Activated T-cell treated with anti-CD3 and anti-CD28 coated beads, Interleukin-2, amount 50 U/mL, for 4 hours (primary cell): ENCODE measurements around the gene SPANXA1. TPM values are rescaled to one million over a fixed set of nuclear protein-coding genes. Genes with fewer than 3 reads are reported as not detected.
"Not testable (repeated sequence)": the region's sequence is repeated elsewhere in the genome, so short reads cannot be mapped to it uniquely, and the experiment has no call there.

Experiments used
- ATAC-seq, 2 donors: fragments of 200-7000 bp; cut with Tn5 transposase; one replicate each; pipeline ENCODE4 v1.10.0; 2021
- DNase-seq: peaks from one replicate; pipeline ENCODE4 v3.0.0-alpha.2; 2020
- H3K27me3 Mint-ChIP-seq: one replicate; pipeline ENCODE4 v1.8.0; 2021; ENCODE audit warnings: low read depth, mixed read lengths
- H3K36me3 Mint-ChIP-seq: one replicate; pipeline ENCODE4 v1.8.0; 2022; ENCODE audit warnings: mixed read lengths; ENCODE audit not compliant: insufficient read depth
- H3K4me1 Mint-ChIP-seq: one replicate; pipeline ENCODE4 v1.8.0; 2021; ENCODE audit warnings: low read depth, mixed read lengths
- H3K4me3 Mint-ChIP-seq: one replicate; pipeline ENCODE4 v1.8.0; 2021; ENCODE audit warnings: mild to moderate bottlenecking, moderate library complexity, mixed read lengths
- H3K9me3 Mint-ChIP-seq: one replicate; pipeline ENCODE4 v1.8.0; 2021; ENCODE audit warnings: mixed read lengths
- total RNA-seq, 3 donors: library from RNA; stranded (reverse); gene quantifications; one replicate each; pipeline ENCODE4 v1.2.1, GENCODE V29; 2021

SPANXA1 gene, protein sequence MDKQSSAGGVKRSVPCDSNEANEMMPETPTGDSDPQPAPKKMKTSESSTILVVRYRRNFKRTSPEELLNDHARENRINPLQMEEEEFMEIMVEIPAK
- total RNA-seq: not detected

DNA sequence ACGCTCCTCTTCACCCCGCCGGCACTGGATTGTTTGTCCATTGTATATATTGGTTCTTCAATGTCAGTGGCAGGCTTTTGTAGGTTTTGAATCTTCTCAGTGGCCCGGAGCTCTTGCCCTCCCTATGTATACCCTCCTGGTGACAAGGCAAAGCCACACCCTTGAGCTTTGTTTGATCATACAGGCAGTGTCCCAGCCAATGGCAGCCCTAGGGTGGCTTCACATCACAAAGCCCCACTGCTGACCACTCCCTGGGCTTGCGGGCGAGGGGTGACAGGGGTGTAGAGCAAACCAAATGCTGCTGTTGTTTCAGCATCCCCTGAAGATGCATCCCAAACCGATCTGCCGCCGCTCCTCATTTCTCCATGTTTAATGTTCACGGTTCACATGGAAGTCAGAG, at the start of gene SPANXA1:
SPANXA1 (minus strand) TSS at position 101 of the 400 bp plus-strand sequence; CDS start at position 41, 60 bp downstream.
- H3K36me3 Mint-ChIP-seq, ATAC-seq, H3K9me3 Mint-ChIP-seq, DNase-seq, H3K4me1 Mint-ChIP-seq, H3K4me3 Mint-ChIP-seq, H3K27me3 Mint-ChIP-seq: not testable (repeated sequence)

DNA sequence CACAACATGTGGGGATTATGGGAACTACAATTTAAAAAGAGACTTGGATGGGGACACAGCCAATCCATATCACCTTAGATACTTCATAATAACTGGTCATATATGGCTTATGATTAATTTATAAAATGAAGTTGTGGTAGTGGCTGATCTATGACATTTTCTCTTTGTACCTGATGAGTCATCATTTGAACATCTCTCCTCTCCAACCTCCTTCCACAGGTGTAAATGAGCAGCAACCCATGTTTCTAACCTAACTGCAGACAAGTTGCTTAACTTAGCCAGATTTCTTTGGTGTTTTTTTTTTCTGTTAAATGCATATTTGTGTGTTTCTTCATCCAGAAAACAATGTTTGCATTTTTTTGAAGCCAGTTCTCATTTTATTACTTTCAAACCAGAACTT, 47.6 kb upstream of the SPANXA1 start:
- Mint-ChIP-seq H3K9me3 (peaks cover 4% of the 10 kb centered on the region), H3K4me1 (no peaks in the 10 kb centered on the region), H3K36me3 (no peaks in the 10 kb centered on the region), H3K4me3 (no peak overlapping the region), H3K27me3 (no peaks in the 10 kb centered on the region)
- DNase-seq: no peak
- ATAC-seq: no peak

DNA sequence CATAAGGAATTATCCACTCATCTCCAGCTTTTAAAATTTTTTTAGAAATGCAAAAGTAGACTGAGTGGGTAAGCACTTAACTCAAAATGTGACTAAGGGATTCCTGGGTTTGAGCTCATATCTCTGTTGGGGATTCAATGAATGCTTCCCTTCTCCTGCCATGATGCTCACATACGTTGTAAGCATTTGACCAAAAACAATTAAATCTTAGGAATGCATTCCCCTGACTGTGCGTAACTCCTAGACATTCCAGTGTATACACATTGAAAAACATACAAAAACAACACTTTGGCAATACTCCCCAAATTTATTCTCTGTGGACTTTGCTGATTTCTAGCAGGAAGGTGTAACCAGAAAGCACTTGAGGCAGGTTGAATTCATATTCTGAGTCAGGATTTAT, 34.8 kb upstream of the SPANXA1 start:
- Mint-ChIP-seq H3K9me3 (no peaks in the 10 kb centered on the region), H3K36me3 (no peaks in the 10 kb centered on the region), H3K4me1 (no peaks in the 10 kb centered on the region), H3K4me3 (no peak overlapping the region), H3K27me3 (no peaks in the 10 kb centered on the region)
- DNase-seq (no peak), ATAC-seq (no peak)

DNA sequence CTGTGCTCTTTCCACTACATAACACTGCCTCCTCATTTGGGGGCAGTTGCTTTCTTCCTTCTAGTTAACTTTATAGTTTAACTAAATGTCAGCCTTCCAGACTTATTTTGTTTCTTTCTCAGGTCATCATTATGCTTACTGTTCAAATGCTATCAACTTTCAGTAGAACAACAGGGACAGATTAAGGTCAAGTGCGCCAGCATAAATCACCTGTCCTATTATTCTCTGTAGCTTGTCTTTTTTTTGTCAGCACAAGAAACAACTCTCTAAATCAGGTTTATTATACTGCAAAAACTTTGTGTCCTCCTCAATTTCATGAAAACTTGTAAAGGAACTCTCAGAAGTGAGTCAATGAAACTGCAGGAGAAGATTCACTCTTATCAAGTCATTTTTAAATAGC, 24.6 kb upstream of the SPANXA1 start:
- H3K4me3 Mint-ChIP-seq: no peak overlapping the region

DNA sequence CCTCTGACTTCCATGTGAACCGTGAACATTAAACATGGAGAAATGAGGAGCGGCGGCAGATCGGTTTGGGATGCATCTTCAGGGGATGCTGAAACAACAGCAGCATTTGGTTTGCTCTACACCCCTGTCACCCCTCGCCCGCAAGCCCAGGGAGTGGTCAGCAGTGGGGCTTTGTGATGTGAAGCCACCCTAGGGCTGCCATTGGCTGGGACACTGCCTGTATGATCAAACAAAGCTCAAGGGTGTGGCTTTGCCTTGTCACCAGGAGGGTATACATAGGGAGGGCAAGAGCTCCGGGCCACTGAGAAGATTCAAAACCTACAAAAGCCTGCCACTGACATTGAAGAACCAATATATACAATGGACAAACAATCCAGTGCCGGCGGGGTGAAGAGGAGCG, 4.9 kb upstream of the SPANXA1 start, which contains the start of gene SPANXA2:
SPANXA2 (plus strand) TSS at position 301 of the 400 bp plus-strand sequence; CDS start at position 361, 60 bp downstream.
- H3K9me3 Mint-ChIP-seq, H3K4me3 Mint-ChIP-seq, DNase-seq, H3K27me3 Mint-ChIP-seq, ATAC-seq, H3K36me3 Mint-ChIP-seq, H3K4me1 Mint-ChIP-seq: not testable (repeated sequence)

More for the DNA sequence above, 24.6 kb upstream of the SPANXA1 start:
- no peak for ATAC-seq
- Mint-ChIP-seq H3K9me3 (peaks cover 7% of the 10 kb centered on the region), H3K27me3 (no peaks in the 10 kb centered on the region), H3K36me3 (no peaks in the 10 kb centered on the region), H3K4me1 (no peaks in the 10 kb centered on the region)
- no peak for DNase-seq

DNA sequence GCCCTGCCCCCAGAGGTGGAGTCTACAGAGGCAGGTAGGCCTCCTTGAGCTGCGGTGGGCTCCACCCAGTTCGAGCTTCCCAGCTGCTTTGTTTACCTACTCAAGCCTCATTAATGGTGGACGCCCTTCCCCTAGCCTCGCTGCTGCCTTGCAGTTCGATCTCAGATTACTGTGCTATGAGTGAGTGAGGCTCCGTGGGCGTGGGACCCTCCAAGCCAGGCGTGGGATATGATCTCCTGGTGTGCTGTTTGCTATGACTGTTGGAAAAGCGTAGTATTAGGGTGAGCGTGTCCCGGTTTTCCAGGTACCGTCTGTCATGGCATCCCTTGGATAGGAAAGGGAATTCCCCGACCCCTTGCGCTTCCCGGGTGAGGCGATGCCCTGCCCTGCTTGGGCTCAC, 42.0 kb downstream of the SPANXA1 start:
- H3K4me3 Mint-ChIP-seq: not testable (repeated sequence)

More for the DNA sequence above, 42.0 kb downstream of the SPANXA1 start:
- not testable (repeated sequence) for H3K36me3 Mint-ChIP-seq, H3K27me3 Mint-ChIP-seq, DNase-seq, H3K9me3 Mint-ChIP-seq, ATAC-seq, H3K4me1 Mint-ChIP-seq

Other genes starting within 250 kb of the SPANXA1 start
- not detected for gene SPANXA2, start 5.0 kb upstream of the SPANXA1 start, total RNA-seq
- gene SPANXD, start 114.0 kb upstream of the SPANXA1 start, total RNA-seq: not detected